Kidney tubule cell (primary cell): Measurements from ENCODE around the gene FKBP4.

Source experiments
- DNase-seq: peaks from one replicate; pipeline ENCODE4 v3.0.0-alpha.2; 2018; ENCODE audit warnings: low spot score

Gene FKBP4

DNA sequence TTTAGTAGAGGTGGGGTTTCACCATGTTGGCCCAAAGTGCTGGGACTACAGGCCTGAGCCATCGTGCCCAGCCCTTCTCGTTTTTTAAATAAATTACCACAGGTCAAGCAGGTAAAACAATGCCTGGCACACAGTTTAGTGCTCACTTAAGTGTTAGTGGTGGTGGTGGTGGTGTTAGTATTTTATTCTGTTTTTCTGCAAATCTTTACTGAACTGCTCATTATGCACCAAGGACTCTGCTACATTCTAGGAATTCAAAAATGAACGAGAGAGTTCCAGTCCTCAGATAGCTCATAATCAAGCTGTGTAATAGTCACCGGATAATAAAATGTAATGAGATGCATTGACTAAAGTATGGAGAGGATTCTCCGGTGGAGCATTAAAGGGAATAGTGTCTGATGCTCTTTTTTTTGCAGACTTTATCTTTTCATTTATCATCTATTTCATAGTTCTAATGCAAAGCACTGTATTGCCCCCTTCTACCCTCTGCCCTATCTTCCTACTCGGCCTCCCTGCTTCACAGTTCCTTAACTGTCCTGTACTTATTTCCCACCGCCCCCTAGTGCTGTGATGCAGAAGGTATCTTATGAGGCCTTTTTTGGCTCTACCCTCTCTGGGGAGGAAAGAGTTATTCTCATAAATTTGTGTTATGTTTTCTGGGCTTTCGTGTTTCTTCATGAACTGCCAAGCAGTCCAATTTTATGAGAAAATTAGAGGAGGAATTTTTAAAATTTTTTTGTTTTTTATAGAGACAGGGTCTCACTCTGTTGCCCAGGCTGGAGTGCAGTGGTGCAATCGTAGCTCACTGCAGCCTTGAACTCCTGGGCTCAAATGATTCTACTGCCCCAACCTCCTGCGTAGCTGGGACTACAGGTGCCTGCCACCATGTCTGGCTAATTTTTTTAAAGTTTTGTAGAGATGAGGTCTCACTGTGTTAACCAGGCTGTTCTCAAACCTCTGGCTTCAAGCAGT, 18.7 kb downstream of the FKBP4 start:
- peak; percentile 70 for DNase-seq

DNA sequence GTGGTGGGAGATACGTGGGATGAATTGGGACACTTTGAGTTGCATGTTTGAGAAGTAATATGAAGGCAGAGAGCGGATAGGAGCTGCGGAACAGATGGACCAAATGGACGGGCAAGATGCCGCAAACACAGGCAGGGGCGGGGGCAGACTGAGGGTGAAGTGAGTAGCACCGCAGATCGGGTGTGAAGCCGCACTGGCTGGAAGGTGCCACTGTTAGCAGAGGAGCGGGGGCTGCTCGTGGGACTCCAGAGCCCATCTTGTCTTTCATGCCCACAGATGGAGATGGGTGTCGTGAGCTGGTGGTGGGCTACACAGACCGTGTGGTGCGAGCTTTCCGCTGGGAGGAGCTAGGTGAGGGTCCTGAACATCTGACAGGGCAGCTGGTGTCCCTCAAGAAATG, 25.0 kb downstream of the FKBP4 start:
- DNase-seq: no peak

DNA sequence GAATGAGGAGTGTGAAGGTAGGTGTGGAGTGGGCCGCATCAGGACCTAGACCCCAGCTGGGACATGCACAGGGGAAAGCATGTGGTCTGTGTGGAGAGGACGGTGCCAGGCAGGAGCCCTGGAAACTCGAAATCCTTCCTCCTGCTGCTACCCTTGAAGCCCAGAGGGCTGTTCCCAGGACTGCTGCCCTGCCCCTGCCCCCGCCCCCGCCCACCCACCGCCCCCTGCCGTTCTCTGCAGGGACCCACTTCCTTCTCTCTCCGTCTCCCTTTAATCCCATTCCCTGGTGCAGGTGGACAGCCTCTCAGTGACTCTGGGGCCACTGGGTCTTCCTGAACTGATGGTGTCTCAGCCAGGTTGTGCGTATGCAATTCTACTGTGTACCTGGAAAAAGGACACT, 25.7 kb downstream of the FKBP4 start:
- DNase-seq: no peak

DNA sequence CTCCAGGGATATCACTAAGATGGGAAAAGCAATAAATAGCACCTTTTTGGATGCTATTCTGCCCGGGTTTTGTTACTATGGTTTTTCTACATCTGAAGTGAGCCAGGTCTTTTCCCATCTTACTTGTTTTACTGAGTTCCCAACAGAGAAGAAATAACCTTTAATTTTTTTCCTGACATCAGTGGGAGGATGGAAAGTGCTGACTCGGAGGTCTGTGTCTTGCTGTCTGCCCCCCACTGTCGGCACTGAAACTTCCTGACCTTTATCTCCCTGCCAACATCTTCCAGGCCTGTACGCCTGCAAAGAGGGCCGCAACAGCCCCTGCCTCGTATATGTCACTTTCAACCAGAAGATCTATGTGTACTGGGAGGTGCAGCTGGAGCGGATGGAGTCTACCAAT, 28.7 kb downstream of the FKBP4 start:
- no peak for DNase-seq

DNA sequence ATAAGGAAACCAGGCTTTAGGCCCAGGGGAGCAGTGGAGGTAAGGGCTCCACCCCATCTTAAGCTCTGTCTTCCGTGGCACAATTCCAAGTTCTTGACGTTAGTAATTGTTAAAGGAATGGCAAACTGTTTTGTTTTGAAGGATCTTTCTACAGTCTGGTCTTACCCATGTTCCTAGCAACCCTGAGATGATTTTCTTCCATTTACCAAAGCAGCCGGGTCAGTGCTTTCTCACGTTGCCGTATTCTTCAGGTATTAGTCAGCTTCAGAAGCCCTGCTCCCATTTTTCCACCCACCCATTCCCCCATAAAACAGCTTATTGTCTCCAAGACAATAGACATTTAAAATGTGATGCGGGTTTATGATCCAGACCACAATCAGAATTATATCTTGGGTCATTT, 29.8 kb downstream of the FKBP4 start:
- DNase-seq: no peak

DNA sequence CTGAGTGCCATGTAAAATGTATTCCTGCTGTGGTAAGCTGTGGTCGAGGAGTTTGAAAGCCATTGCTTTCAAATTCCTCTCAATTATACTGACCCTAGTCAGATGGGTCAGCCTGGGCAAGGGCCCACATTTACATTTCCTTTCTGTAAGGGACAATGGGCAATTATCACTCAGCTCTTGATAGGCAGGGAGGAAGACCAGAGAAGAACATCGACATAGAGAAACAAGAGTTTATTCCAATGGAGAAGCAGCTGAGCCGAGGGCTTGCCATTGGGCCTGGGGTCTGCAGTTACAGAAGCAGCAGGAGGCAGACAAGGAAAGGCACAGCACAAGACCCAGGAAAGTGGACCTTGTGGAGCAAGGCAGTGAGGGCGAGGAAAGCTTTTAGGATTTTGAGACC, 30.4 kb downstream of the FKBP4 start:
- no peak for DNase-seq

DNA sequence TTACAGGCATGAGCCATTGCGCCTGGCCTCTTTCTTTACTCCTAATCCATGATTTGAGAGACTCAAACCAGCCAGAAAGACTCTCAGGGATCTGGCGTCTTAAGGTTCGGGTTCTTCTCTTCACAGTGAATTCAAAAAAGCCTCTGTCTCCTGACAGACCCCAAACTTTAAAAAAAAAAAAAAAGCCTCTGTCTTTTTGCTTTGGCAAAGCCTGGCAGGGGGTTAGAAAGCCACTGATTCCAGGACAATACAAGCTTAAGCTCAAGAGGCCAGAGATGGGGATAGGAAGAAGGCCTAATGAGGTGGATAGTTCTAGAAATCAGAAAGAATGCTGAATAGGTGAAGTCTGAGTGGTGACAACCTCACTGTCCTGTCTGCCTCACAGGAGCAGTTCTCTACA, 31.3 kb downstream of the FKBP4 start:
- no peak for DNase-seq

DNA sequence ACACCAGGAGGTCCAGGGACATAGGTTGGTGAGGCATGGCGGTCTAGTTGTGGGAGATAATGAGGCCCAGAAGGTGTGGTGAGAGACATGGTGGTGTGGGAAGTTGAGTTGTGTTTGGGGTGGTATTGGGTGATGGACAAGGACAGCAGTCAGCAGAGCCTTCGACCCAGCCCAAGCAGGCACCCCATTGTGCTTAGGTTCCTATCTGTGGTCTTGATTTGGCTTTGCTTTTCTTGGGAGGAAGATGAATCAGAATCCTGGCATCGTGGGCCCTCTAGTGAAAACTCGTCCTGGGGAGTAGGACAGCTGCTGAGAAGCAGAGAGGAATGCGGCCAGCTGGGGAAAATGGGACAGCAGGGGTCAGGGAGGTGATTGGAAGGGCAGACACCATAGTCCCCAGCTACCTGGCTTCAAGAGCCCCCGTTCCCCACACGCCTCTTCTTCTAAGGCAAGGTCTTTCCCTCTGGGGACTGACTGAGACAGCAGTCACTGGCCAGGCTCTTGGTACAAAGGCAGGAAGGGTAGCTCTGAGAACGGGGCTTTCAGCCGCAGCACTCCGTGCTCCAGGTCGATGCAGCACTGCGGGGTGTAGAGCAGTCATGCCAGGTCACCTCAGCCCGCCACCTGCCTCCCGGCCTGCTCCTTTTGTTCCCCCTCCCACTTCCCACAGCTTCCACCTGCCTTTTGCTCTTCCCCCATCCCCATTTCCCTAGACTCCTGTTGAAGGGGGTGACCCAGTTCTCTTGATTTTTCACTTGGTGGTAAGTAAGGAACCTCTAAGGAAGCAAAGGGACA, 32.1 kb downstream of the FKBP4 start:
- no peak for DNase-seq

DNA sequence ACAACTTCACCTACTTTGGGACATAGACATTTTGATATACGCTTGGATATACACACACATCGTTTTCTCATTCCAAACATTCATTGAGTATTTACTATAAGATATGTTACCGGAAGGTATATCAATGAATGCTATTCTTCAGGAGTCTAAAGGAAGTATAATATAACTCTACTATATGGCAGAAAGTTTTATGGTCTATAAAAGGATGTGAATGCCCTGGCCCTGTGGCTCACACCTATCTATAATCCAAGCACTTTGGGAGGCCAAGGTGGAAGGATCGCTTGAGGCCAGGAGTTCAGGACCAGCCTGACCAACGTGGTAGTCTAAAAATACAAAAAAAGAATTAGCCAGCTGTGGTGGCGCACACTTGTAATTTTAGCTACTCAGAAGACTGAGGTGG, 34.5 kb downstream of the FKBP4 start:
- DNase-seq: no peak

DNA sequence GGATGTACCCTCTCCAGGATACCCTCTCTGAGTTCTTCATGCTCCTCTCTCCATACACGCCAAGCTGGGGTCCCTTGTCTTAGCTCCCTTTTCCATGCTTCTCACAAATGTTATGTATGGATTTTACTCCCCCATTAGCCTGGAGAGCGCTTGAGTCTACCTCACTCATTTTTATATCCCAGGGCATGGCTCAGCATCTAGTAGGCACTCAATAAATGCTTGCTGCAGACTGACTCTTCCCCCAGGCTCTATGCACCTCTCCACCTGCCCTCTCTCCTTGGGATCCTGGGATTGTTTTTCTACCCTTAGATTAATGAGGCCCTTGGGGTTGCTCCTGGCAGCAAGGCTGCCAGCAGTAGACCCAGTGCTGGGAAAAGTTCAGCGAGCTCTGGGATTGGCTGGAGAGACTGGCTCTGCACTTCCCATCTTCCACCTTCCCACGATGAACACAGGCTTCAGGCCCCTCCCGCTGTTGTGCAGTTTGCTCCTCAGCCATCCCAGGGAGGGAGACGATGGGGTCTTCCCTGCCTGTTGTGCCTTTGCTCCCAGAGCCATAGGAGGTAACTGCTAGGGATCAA, 37.9 kb downstream of the FKBP4 start:
- DNase-seq: no peak

DNA sequence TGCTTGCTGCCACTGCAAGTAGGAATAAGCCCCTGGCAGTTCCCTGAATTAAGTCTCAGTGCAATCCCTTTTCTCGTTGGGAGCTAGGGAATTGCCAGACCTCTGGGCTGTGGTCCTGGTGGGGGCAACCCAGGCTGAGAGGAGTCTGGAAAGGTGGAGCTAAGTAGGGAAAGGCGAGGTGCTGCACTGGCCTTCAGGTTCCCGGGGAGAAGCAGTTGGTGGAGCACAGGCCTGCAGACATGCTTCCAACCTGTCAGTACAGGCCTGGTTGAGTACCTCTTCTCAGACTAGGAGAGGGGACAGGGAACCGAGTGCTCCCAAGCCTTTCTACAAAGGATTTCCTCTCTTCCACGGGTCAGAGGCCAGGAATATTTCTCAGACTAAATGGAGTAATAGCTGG, 38.6 kb downstream of the FKBP4 start:
- DNase-seq: no peak

DNA sequence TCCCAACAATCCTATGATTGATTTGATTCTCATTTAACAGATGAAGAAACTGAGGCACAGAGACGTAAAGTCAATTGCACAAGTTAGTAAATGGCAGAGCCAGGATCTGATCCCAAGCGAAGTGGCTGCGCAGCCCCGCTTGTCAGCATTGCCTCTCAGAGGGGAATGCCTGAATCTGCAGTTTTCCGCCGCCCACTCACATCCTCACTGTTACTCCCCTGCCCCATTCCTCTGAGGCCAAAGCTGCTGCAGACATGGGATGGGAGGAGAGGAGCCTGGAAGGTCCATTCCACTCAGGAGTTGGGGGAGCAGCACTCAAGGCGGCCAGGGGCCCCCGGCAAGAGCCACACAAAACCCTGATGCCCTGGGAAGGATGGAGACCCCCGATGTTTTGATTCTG, 39.0 kb downstream of the FKBP4 start:
- DNase-seq: no peak

DNA sequence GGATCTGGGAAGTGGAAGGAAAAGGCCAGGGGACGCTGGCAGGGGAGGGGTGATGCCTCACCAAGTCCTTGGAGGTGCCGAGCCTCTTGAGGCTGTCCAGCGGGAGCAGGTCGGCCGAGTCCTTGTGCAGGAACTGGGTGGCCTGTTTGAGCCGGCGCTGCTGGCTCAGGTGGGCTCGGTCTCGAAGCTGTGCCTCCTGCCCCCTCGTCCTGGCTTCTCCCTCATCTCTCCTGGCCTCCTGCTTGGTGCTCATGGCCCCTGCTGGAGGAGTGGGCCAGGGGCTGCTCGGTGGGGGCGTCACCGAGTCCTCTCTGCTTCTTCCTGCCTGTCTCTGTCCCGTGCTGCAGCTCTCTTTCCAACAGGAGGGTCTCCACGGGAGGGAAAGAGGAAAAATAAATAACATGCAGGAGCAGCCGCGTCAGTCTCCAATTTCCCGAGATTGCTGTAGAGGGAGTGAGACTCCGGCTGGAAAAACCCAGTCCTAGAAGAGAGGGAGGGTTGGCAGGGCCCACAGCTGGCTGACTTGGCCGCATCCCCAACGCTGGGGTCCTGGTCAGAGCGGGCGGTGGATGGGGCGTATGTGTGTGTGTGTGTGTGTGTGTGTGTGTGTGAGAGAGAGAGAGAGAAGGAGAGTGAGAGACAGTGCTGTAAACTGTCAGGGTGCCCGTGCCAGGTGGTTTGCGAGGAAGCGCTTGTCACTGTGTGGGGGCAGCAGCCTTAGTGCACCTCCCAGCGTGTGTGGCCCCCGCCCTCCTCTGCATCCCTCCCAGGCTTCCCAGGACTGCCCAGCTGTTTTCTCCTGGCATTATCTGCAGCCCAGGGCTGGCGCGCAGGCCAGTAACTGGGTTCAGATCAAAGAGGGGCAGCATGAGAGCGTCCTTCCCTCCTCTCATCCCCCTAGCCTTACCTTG, 40.1 kb downstream of the FKBP4 start, which contains the start of gene NRIP2:
Gene NRIP2, minus strand, starts transcription at position 455 of the 911 bp plus-strand sequence. Its CDS starts 52 bp downstream, at position 403.
- no peak for DNase-seq

DNA sequence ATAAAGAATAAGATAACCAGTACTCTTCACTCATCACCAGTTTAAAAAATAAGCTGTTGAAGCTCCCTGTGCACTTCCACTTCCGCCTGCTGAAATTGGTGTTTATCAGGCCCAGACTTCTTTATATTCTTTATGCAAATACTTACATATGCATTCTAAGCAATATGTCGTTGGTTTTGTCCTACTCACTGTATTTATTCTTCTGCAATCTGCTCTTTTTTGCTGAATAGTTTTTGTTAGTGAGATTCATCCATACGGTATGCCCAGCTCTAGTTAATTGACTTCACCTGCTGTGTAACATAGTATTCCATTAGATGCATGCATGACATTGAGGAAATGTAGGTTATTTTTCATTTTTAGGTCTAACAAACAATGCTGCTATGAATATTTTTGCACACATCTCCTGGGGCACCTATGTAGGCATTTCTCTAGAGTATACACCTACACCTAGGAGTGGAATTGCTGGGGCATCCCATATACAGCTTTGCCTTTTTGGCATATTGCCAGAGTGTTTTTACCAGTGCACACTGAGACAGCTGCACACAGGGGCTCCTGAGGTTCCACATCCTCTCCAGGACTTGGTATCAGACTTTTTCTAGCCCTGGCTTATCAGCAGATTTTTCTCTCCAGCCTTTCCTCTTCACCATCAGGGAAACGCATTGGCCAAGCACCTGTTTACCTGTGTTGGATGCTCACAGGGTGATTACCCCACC, 41.1 kb downstream of the FKBP4 start:
- DNase-seq: no peak

DNA sequence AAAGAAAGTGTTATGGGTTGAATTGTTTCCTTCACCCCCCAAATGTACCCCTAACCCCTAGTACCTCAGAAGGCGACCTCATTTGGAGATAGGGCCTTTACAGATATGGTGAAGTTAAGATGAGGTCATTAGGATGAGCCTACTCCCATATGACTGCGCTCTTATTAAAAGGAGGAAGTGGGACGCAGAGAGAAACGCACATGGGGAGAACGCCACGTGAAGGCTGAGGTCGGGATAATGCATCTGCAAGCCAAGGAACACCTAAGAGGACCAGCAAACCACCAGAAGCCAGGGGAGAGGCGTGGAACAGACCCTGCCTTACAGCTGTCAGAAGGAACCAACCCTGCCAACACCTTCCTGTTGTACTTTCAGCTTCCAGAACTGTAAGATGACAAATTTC, 41.8 kb downstream of the FKBP4 start:
- no peak for DNase-seq

DNA sequence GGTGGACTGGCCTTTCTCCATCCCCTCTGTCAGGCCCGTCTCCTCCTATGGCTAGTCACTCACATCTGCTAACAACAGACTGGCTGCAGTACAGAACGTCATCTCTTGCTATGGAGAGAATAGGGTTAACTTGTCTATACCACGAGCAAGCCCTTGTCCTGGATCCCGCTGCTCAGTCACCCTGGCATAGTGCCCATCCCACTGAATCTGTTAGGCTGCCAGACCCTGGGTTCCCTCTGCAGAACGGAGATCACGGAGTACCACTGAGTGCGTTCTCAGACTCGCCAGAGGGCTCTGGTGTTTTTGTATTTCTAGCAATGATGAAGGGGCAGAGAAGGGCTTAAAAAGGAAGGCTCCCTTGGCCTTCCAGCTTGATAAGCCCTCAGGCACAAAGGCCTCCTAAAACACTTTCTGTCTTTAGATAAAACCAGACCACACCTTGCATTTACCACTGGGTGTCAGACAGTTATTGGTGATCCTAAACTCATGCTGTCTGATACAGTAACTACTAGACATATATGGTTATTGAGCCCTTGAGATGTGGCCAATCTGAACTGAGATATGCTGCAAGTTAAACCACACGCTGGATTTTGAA, 46.4 kb downstream of the FKBP4 start:
- no peak for DNase-seq

DNA sequence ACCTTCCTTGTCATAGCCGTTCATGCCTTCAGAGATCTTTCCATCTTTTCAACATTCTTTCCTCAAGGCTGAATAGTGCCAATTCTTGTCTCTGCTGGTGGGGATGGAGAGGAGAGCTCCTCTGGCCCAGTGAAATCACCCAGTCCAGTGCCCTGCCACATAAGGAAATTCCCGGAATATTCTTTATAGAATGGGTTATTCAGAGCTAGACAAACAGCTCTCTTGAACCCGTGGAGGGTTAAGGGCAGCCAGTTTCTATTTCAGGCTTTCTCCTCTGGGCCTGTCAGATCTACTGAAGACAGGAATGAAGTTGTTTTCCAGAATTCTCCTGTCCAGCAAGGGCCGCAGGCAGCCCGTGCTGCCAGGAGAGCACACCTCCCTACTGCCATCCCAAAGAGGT, 48.2 kb downstream of the FKBP4 start:
- no peak for DNase-seq

DNA sequence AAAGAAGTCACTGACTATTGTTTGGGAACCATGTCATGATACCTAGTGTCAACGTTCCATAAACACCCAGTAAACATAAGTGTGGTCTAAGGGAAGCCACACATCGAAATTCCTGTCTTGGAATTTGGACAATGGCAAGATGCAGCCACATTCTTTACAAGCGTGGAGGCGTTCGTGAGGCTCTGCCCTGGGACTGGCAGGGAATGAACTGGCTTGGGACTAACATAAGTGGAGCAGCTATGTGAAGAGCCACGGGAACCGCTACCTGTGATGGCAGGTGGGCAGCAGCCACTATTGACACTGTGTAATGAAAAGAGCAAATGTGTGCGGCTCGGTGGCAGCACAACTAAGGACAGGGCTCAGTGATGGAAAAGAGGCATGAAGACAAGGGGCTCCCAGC, 50.0 kb downstream of the FKBP4 start:
- no peak for DNase-seq

DNA sequence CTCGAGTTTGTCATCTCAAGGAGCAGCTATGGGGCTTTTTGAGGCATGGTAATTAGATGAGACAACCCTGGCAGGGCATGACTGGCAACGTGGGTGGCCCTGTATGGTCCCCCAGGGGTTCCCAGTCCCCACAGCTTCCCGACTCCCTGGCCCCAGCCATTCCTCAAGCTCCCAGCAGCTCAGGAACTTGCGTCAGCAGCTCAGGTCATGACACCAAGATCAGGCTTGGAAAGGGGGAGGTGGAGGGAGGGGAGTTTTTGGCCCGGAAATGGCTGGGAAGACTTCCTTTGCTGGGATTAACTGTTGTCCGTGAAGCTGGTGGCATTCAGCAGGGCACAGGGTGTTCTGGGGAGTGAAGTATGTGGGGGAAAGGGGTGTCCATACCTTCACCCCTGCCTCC, 50.5 kb downstream of the FKBP4 start:
- no peak for DNase-seq

DNA sequence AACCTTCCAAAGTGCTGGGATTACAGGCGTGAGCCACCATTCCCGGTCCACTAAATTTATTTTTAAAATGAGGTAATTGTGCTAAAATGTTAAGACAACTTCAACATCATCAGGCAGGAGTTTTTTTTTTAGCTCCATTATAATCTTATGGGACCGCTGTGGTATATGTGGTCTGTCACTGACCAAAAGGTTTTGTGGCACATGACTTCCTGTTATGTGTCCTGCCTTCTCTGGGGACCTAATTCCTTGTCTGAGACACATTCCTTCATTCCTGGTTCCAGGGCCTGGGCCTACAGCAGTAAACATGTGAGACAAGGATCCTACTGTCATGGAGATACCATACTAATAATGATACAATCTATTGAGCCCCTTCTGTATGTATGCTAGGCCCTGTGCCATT, 57.2 kb downstream of the FKBP4 start:
- DNase-seq: no peak

DNA sequence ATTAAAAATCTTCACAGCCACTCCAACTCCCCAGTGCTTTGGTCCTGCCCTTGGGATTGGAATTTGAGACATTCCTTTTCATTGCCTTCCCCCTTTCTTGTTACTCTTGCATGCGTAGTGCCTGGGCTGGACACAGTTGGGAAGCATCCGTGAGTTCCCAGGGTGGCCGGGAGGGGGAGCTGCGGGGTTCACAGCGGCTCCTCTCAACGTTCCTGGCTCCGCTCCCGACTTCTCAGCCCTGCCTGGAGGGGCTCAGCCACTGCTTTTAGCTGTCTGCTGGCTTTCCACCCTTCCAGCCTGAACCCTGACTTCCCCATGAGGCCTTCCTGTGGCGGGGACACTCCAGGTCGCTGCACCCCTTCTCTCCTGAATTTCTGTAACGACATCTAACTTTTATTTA, 58.9 kb downstream of the FKBP4 start:
- DNase-seq: peak; percentile 71
